Vagina (tissue), 2 donors: Measurements from ENCODE around the gene PPP2R5D. TPM values are rescaled to one million over a fixed set of nuclear protein-coding genes. Genes with fewer than 3 reads are reported as not detected.

Experiments used
- DNase-seq, 2 donors: peaks; one replicate each; pipeline ENCODE4 v3.0.0-alpha.2; 2017; ENCODE audit errors: extremely low spot score in 2 of 2
- H3K27ac ChIP-seq: fragments of 200-600 bp; sonication (generic); one replicate; pipeline ENCODE4 v1.5.1; 2019
- H3K27me3 ChIP-seq: fragments of 200-600 bp; sonication (generic); one replicate; pipeline ENCODE4 v1.5.1; 2019
- H3K36me3 ChIP-seq, 2 donors: fragments of 200-600 bp; sonication (generic); one replicate each; pipeline ENCODE4 v1.5.1; 2017 to 2019
- H3K4me1 ChIP-seq: fragments of 200-600 bp; sonication (generic); one replicate; pipeline ENCODE4 v1.5.1; 2019
- H3K4me3 ChIP-seq, 2 donors: fragments of 200-600 bp; sonication (generic); 1 replicate in 1 of 2; 2 replicates in 1 of 2; pipeline ENCODE4 v1.5.1; 2016 to 2019
- H3K9me3 ChIP-seq: fragments of 200-600 bp; sonication (generic); one replicate; pipeline ENCODE4 v1.5.1; 2019
- POLR2A ChIP-seq, 2 donors: fragments of 450-650 bp; IDR thresholded peaks; one replicate each; pipeline ENCODE4 v1.6.1; 2017; ENCODE audit warnings: antibody characterized with exemption in 2 of 2, mild to moderate bottlenecking in 2 of 2, moderate library complexity in 2 of 2
- POLR2AphosphoS5 ChIP-seq, 2 donors: sonication (generic); formaldehyde crosslinking; IDR thresholded peaks; one replicate each; pipeline ENCODE4 v1.9.0; 2017; ENCODE audit warnings: antibody characterized with exemption in 2 of 2, mild to moderate bottlenecking in 2 of 2, low read depth in 1 of 2; ENCODE audit not compliant: insufficient read depth in 1 of 2
- intact Hi-C: fragments of 100-400 bp; cut with DNase I; formaldehyde crosslinking; loops from one replicate; pipeline ENCODE4 v1.15.1; 2023
- total RNA-seq: library from RNA; depleted of rRNA; stranded (reverse); fragments of >200 nt; gene quantifications from one replicate; pipeline ENCODE4 v1.2.3, GENCODE V29; 2016
- TF ChIP-seq, protein P1 (sequence below), 3 experiments: fragments of 450-650 bp in 2 of 3; fragments of 200-600 bp in 1 of 3; sonication (generic) in 1 of 3; IDR thresholded peaks; one replicate each; pipeline ENCODE4 v1.5.1; 2017 to 2019; ENCODE audit warnings: antibody characterized with exemption in 3 of 3, mild to moderate bottlenecking in 2 of 3, moderate library complexity in 2 of 3

The PPP2R5D gene
- total RNA-seq, 1 donor from 2014 or later = 26.3 TPM

DNA sequence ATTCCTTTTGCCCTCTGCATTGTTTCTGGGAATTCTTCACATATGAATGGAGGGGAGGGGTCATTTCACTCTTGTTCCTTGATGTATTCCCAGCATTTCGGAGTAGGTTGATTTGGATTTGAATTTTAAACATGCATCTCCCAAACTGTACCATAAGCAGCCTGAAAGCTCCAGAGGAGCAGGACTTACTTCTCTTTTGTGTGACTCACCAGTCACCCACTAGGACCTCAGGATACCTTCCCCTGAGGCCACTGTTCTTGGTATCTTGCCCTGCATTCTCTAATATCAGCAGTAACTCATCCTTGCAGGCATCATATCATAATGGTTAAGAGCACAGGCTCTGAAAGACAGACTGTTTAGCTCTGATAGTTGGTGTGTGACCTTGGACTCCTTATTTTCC, 74.2 kb downstream of the PPP2R5D start:
- H3K4me3 ChIP-seq = peak overlapping the region; percentile 75 to 82
- H3K27me3 ChIP-seq = no peaks in the 10 kb centered on the region
- no peaks in the 10 kb centered on the region for H3K9me3 ChIP-seq
- intact Hi-C loops = no loop called here
- peaks cover 0 to 13% of the 10 kb centered on the region in 2 donors for H3K36me3 ChIP-seq
- DNase-seq = no peak
- peak overlapping the region; percentile 89 for H3K27ac ChIP-seq
- TF ChIP-seq POLR2AphosphoS5 (IDR thresholded peaks at IDR 0.05; ENCODE audit: insufficient read depth in 1 of 2, low read depth in 1 of 2) (no peak), POLR2A (IDR thresholded peaks at IDR 0.05) (no peak)
- TF ChIP-seq, protein P1, sequence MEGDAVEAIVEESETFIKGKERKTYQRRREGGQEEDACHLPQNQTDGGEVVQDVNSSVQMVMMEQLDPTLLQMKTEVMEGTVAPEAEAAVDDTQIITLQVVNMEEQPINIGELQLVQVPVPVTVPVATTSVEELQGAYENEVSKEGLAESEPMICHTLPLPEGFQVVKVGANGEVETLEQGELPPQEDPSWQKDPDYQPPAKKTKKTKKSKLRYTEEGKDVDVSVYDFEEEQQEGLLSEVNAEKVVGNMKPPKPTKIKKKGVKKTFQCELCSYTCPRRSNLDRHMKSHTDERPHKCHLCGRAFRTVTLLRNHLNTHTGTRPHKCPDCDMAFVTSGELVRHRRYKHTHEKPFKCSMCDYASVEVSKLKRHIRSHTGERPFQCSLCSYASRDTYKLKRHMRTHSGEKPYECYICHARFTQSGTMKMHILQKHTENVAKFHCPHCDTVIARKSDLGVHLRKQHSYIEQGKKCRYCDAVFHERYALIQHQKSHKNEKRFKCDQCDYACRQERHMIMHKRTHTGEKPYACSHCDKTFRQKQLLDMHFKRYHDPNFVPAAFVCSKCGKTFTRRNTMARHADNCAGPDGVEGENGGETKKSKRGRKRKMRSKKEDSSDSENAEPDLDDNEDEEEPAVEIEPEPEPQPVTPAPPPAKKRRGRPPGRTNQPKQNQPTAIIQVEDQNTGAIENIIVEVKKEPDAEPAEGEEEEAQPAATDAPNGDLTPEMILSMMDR (IDR thresholded peaks at IDR 0.05) = no peak
- H3K4me1 ChIP-seq = peaks cover 41% of the 10 kb centered on the region

DNA sequence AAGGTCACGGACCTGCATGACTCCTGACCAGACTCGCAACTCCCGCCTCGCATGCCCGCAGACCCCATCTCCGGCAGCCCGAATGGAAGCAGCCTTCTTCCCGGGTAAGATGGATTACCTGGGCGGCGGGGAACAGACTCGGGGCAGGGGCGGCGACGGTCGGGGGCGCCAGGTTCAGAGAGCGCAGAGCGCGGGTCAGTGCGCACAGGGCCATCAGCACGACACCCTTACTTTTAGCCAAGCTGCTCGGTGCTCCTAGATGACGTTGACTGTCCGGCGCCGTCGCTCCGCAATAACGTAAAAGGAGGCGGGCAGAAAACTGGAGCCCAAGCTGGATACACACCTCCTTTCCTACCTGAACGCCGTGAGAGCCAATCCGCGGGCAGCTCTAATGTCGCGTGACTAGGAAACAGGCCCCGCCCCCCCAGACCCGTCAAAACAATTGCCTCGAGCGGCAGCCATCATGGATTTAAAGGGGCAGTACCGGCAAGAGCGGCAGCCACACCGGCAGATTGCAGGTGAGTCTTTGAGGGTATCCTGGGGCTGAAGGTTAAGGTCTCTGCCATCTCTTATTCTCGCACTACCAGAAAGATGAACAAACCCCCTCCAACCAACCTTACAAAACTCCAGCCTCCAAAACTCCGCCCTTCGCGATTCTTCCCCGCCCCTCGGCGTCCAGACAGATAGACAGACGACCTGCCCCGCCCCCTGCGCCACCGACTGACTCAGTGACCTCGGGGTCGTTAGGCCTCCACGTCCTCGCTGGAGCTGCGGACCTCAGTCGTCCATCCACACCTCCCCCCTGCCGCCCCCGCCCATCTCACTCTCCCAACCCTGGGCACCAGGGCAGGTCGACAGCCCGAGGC, 75.0 kb downstream of the PPP2R5D start, which contains the start of the genes KLC4 and MRPL2:
KLC4 (plus strand) TSS at position 464 of the 866 bp plus-strand sequence. CDS start 1,705 bp downstream, outside the sequence.
MRPL2 (minus strand) TSS at position 267 of the 866 bp plus-strand sequence; CDS start at position 214, 53 bp downstream.
- peaks cover 37% of the 10 kb centered on the region for H3K4me1 ChIP-seq
- H3K9me3 ChIP-seq = no peaks in the 10 kb centered on the region
- H3K4me3 ChIP-seq = peak within 1 kb of the TSS; percentile 75 to 82
- intact Hi-C loops = no loop called here
- peak; percentile 100 for DNase-seq
- peak within 1 kb of the TSS; percentile 89 for H3K27ac ChIP-seq
- H3K36me3 ChIP-seq = peaks cover 0 to 22% of the 10 kb centered on the region in 2 donors
- H3K27me3 ChIP-seq = no peaks in the 10 kb centered on the region
- peak; percentile 92 to 95 for TF ChIP-seq POLR2AphosphoS5 (IDR thresholded peaks at IDR 0.05; ENCODE audit: insufficient read depth in 1 of 2, low read depth in 1 of 2)
- peak in 1 of 2 donors; percentile 74 for TF ChIP-seq POLR2A (IDR thresholded peaks at IDR 0.05)
- TF ChIP-seq, protein P1 (IDR thresholded peaks at IDR 0.05) = no peak

DNA sequence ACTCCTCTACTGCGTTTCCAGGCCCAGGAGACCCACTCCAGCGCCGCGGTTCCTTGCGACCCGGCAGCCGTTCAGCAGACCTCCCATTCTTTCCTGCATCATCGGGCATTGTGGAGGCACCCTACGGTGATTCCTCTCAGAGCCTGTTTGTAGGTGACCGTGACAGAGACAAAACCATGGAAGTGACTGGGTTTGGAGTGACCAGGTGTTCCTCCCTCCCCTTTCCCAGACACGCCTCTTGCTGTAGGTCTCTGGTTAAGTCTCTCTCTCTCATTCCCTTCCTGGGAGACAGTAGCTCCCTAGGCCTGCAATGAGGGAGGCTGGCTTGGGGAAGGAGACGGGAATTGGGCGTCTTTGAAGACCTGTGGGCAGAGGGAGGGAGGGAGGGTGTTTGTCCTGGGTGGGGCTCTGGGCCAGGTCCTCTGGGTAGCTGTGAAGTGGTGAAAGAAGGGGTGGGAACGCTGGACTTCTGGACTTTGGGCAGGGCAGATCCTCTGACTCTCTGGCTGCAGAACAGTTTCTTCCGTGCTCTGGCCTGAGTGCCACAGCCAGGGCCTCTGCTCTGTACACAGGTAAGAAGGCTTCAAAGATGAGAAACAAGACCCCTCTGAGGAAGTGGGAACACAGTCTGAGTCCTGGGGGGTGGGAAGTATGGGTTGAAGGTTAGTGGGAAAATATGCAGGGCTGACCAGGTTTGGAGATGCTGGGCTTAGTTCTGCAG, 75.8 kb downstream of the PPP2R5D start:
- H3K36me3 ChIP-seq = peaks cover 0 to 24% of the 10 kb centered on the region in 2 donors
- H3K27me3 ChIP-seq = no peaks in the 10 kb centered on the region
- no peak for DNase-seq
- TF ChIP-seq POLR2A (IDR thresholded peaks at IDR 0.05) (no peak), POLR2AphosphoS5 (IDR thresholded peaks at IDR 0.05; ENCODE audit: insufficient read depth in 1 of 2, low read depth in 1 of 2) (no peak)
- TF ChIP-seq, protein P1 (IDR thresholded peaks at IDR 0.05) = no peak
- H3K27ac ChIP-seq = peak overlapping the region; percentile 89
- intact Hi-C loops = no loop called here
- H3K4me1 ChIP-seq = peaks cover 32% of the 10 kb centered on the region
- peak overlapping the region; percentile 75 to 82 for H3K4me3 ChIP-seq
- H3K9me3 ChIP-seq = no peaks in the 10 kb centered on the region

DNA sequence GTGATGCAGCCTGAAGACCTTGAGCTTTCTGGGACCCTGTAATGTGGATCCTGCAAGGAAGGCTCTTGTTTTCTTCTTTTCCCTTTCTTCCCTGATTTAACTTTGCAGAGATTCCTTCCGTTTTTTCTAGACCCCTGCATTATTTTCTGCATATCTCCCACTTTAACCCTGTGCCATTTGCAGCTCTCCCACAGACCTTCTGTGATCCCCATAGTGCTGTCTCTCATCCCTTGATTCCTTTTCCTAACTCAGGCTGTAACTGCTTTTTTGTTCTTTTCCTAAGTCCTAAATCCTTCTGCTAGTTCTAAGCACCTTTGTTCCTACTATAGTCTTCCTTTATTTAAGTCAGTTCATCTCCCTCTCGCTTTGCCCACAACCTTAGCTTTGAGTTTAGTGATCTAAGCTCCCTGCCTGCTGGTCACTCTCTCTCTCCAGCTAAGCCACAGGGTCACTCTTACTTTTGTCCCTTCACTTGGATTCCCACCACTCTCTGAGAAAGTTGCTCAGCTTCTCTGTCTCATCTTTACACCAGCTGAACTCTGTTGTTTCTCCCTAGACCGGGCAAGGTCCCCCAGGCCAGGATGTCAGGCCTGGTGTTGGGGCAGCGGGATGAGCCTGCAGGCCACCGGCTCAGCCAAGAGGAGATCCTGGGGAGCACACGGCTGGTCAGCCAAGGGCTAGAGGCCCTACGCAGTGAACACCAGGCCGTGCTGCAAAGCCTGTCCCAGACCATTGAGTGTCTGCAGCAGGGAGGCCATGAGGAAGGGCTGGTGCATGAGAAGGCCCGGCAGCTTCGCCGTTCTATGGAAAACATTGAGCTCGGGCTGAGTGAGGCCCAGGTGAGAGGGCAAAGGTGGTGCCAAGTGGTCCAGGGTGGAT, 76.6 kb downstream of the PPP2R5D start:
- no peak for TF ChIP-seq POLR2AphosphoS5 (IDR thresholded peaks at IDR 0.05; ENCODE audit: insufficient read depth in 1 of 2, low read depth in 1 of 2)
- TF ChIP-seq, protein P1 (IDR thresholded peaks at IDR 0.05) = no peak
- TF ChIP-seq POLR2A (IDR thresholded peaks at IDR 0.05) = no peak
- Histone ChIP-seq H3K4me1 (peaks cover 32% of the 10 kb centered on the region), H3K27ac (peak overlapping the region; percentile 89)

More for the DNA sequence above, 76.6 kb downstream of the PPP2R5D start:
- H3K9me3 ChIP-seq = no peaks in the 10 kb centered on the region
- no peak for DNase-seq
- intact Hi-C loops = no loop called here
- H3K36me3 ChIP-seq = peaks cover 0 to 28% of the 10 kb centered on the region in 2 donors
- no peaks in the 10 kb centered on the region for H3K27me3 ChIP-seq
- H3K4me3 ChIP-seq = peak overlapping the region; percentile 75 to 82
